ENCODE measurements around the gene CHRNA3.
"Not testable (repeated sequence)": the region's sequence is repeated elsewhere in the genome, so short reads cannot be mapped to it uniquely, and the experiment has no call there.

Gene CHRNA3

GRCh38 chr15:78616506-78616905 lies 4.3 kb downstream of the CHRNA3 start:
- TF ChIP-seq, protein P1, sequence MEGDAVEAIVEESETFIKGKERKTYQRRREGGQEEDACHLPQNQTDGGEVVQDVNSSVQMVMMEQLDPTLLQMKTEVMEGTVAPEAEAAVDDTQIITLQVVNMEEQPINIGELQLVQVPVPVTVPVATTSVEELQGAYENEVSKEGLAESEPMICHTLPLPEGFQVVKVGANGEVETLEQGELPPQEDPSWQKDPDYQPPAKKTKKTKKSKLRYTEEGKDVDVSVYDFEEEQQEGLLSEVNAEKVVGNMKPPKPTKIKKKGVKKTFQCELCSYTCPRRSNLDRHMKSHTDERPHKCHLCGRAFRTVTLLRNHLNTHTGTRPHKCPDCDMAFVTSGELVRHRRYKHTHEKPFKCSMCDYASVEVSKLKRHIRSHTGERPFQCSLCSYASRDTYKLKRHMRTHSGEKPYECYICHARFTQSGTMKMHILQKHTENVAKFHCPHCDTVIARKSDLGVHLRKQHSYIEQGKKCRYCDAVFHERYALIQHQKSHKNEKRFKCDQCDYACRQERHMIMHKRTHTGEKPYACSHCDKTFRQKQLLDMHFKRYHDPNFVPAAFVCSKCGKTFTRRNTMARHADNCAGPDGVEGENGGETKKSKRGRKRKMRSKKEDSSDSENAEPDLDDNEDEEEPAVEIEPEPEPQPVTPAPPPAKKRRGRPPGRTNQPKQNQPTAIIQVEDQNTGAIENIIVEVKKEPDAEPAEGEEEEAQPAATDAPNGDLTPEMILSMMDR (IDR thresholded peaks at IDR 0.05; ENCODE audit: low read depth, low read length, missing control alignments), result no peak
- Histone ChIP-seq H3K4me3 (ENCODE audit: low read depth, low read length) (no peak overlapping the region), H3K27me3 (replicated peaks) (peaks cover 25% of the 10 kb centered on the region), H3K27ac (no peak overlapping the region), H3K36me3 (replicated peaks) (no peaks in the 10 kb centered on the region)
- in situ Hi-C loops (cut with HindIII; ENCODE audit: low pct_ligation_motif_present, low sequenced_read_pairs), result no loop called here
- DNase-seq, result no peak

- TF ChIP-seq, protein P1 (IDR thresholded peaks at IDR 0.05; ENCODE audit: low read depth, low read length, missing control alignments), result no peak
- DNase-seq, result no peak
- Histone ChIP-seq H3K27ac (no peak overlapping the region), H3K36me3 (replicated peaks) (no peaks in the 10 kb centered on the region), H3K27me3 (replicated peaks) (peaks cover 14% of the 10 kb centered on the region), H3K4me3 (ENCODE audit: low read depth, low read length) (no peak overlapping the region)
- in situ Hi-C loops (cut with HindIII; ENCODE audit: low pct_ligation_motif_present, low sequenced_read_pairs), result no loop called here
Measured at GRCh38 chr15:78615151-78615589, 5.6 kb downstream of the CHRNA3 start.

GRCh38 chr15:78614021-78614420 lies 6.8 kb downstream of the CHRNA3 start:
- Histone ChIP-seq H3K27ac (no peak overlapping the region), H3K4me3 (ENCODE audit: low read depth, low read length) (no peak overlapping the region), H3K27me3 (replicated peaks) (peaks cover 4% of the 10 kb centered on the region), H3K36me3 (replicated peaks) (no peaks in the 10 kb centered on the region)
- in situ Hi-C loops (cut with HindIII; ENCODE audit: low pct_ligation_motif_present, low sequenced_read_pairs), result no loop called here
- DNase-seq, result no peak
- TF ChIP-seq, protein P1 (IDR thresholded peaks at IDR 0.05; ENCODE audit: low read depth, low read length, missing control alignments), result no peak

GRCh38 chr15:78609551-78609950 lies 11.2 kb downstream of the CHRNA3 start:
- in situ Hi-C loops (cut with HindIII; ENCODE audit: low pct_ligation_motif_present, low sequenced_read_pairs); DNase-seq; H3K36me3 ChIP-seq (replicated peaks); H3K27me3 ChIP-seq (replicated peaks); H3K4me3 ChIP-seq (ENCODE audit: low read depth, low read length); H3K27ac ChIP-seq: not testable (repeated sequence)

GRCh38 chr15:78605680-78606079 lies 15.1 kb downstream of the CHRNA3 start:
- Histone ChIP-seq H3K4me3 (ENCODE audit: low read depth, low read length) (no peak overlapping the region), H3K27ac (no peak overlapping the region), H3K36me3 (replicated peaks) (no peaks in the 10 kb centered on the region), H3K27me3 (replicated peaks) (peaks cover 2% of the 10 kb centered on the region)
- no peak for DNase-seq
- in situ Hi-C loops (cut with HindIII; ENCODE audit: low pct_ligation_motif_present, low sequenced_read_pairs), result no loop called here
- TF ChIP-seq, protein P1 (IDR thresholded peaks at IDR 0.05; ENCODE audit: low read depth, low read length, missing control alignments), result no peak

DNA sequence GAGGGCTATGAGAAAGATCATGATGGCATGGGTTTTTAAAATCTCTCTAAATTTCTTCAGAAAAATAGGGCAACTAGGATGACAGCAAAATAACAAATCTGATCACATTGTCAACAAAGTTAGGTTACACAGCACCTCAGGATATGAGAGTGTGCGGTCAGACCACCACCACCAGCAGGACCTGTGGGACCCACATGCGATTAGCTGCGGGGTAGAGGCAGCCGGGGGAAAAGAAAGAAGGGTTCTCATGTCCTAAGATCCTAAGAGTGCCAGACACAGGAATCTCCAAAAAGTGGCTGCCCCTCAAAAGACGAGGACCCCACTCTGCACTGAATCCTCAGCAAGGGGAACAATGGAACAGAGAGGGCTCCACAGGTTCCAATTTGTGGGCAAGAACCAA lies 15.6 kb downstream of the CHRNA3 start:
- Histone ChIP-seq H3K27me3 (replicated peaks) (peaks cover 2% of the 10 kb centered on the region), H3K4me3 (ENCODE audit: low read depth, low read length) (no peak overlapping the region), H3K27ac (no peak overlapping the region), H3K36me3 (replicated peaks) (no peaks in the 10 kb centered on the region)
- in situ Hi-C loops (cut with HindIII; ENCODE audit: low pct_ligation_motif_present, low sequenced_read_pairs), result no loop called here
- DNase-seq, result no peak
- TF ChIP-seq, protein P1 (IDR thresholded peaks at IDR 0.05; ENCODE audit: low read depth, low read length, missing control alignments), result no peak
